Stimulated activated naive B cell treated with anti-CD40 and anti-IgM and Interleukin-4, amounts not matched to agents 10 μg/mL and 1 μg/mL and 100 μg/mL, for 72 hours (primary cell): Measurements from ENCODE around the gene LCMT1.
A peak's percentile ranks its signal among the peaks of the same experiment; 100 is the strongest.

Experiments
- ATAC-seq, 2 donors: fragments of 150-1000 bp; cut with Tn5 transposase; replicated peaks; 2 replicates each; pipeline ENCODE4 v1.10.0; 2021; ENCODE audit warnings: moderate library complexity in 1 of 2
- DNase-seq: peaks from one replicate; pipeline ENCODE4 v3.0.0; 2021
- H3K27ac Mint-ChIP-seq: one replicate; pipeline ENCODE4 v1.8.0; 2022; ENCODE audit warnings: mild to moderate bottlenecking, mixed read lengths
- H3K27me3 Mint-ChIP-seq, 2 donors: one replicate each; pipeline ENCODE4 v1.8.0; 2022; ENCODE audit warnings: mixed read lengths in 2 of 2
- H3K36me3 Mint-ChIP-seq, 2 donors: one replicate each; pipeline ENCODE4 v1.8.0; 2022; ENCODE audit warnings: mixed read lengths in 2 of 2, mild to moderate bottlenecking in 1 of 2
- H3K4me1 Mint-ChIP-seq, 2 donors: one replicate each; pipeline ENCODE4 v1.8.0; 2022; ENCODE audit warnings: mixed read lengths in 2 of 2, mild to moderate bottlenecking in 1 of 2
- H3K4me3 Mint-ChIP-seq, 2 donors: one replicate each; pipeline ENCODE4 v1.8.0; 2022; ENCODE audit warnings: mild to moderate bottlenecking in 2 of 2, mixed read lengths in 2 of 2, moderate library complexity in 1 of 2
- H3K9me3 Mint-ChIP-seq, 2 donors: one replicate each; pipeline ENCODE4 v1.8.0; 2022; ENCODE audit warnings: mixed read lengths in 2 of 2, mild to moderate bottlenecking in 1 of 2

LCMT1 gene

GRCh38 chr16:25083065-25083464, 28.5 kb upstream of the LCMT1 start:
- Mint-ChIP-seq H3K27ac (no peak overlapping the region), H3K4me3 (no peak overlapping the region), H3K27me3 (no peaks in the 10 kb centered on the region), H3K36me3 (no peaks in the 10 kb centered on the region), H3K9me3 (no peaks in the 10 kb centered on the region), H3K4me1 (peaks cover 2 to 4% of the 10 kb centered on the region in 2 donors)
- DNase-seq, result no peak
- no peak for ATAC-seq

- Mint-ChIP-seq H3K27ac (no peak overlapping the region), H3K36me3 (no peaks in the 10 kb centered on the region), H3K9me3 (no peaks in the 10 kb centered on the region), H3K4me1 (peaks cover 2 to 4% of the 10 kb centered on the region in 2 donors), H3K4me3 (no peak overlapping the region), H3K27me3 (no peaks in the 10 kb centered on the region)
- DNase-seq (no peak), ATAC-seq (no peak)
Measured at GRCh38 chr16:25083701-25084100, 27.8 kb upstream of the LCMT1 start.

GRCh38 chr16:25084797-25085196, 26.7 kb upstream of the LCMT1 start:
- Mint-ChIP-seq H3K27ac (no peak overlapping the region), H3K27me3 (no peaks in the 10 kb centered on the region)

GRCh38 chr16:25087761-25088160, 23.8 kb upstream of the LCMT1 start:
- H3K4me1 Mint-ChIP-seq, result peaks cover 8 to 16% of the 10 kb centered on the region in 2 donors
- no peak overlapping the region for H3K4me3 Mint-ChIP-seq
- ATAC-seq (no peak), DNase-seq (no peak)
- no peaks in the 10 kb centered on the region for H3K9me3 Mint-ChIP-seq
- no peaks in the 10 kb centered on the region for H3K36me3 Mint-ChIP-seq
- H3K27me3 Mint-ChIP-seq, result no peaks in the 10 kb centered on the region
- no peak overlapping the region for H3K27ac Mint-ChIP-seq

More at GRCh38 chr16:25084797-25085196, 26.7 kb upstream of the LCMT1 start:
- Mint-ChIP-seq H3K9me3 (no peaks in the 10 kb centered on the region), H3K4me3 (no peak overlapping the region), H3K4me1 (peaks cover under 1 to 1% of the 10 kb centered on the region in 2 donors), H3K36me3 (no peaks in the 10 kb centered on the region)
- no peak for ATAC-seq
- DNase-seq, result no peak

- no peaks in the 10 kb centered on the region for H3K27me3 Mint-ChIP-seq
- no peak overlapping the region for H3K4me3 Mint-ChIP-seq
- no peak overlapping the region for H3K27ac Mint-ChIP-seq
- H3K4me1 Mint-ChIP-seq, result peaks cover 22 to 32% of the 10 kb centered on the region in 2 donors
- H3K36me3 Mint-ChIP-seq, result no peaks in the 10 kb centered on the region
- H3K9me3 Mint-ChIP-seq, result no peaks in the 10 kb centered on the region
- ATAC-seq, result no peak
- DNase-seq, result no peak
Measured at GRCh38 chr16:25089351-25089750, 22.2 kb upstream of the LCMT1 start.

- Mint-ChIP-seq H3K27ac (no peak overlapping the region), H3K9me3 (no peaks in the 10 kb centered on the region), H3K36me3 (no peaks in the 10 kb centered on the region), H3K4me3 (no peak overlapping the region), H3K4me1 (peaks cover 29 to 44% of the 10 kb centered on the region in 2 donors), H3K27me3 (no peaks in the 10 kb centered on the region)
- no peak for DNase-seq
- ATAC-seq, result no peak
Measured at GRCh38 chr16:25092441-25092840, 19.1 kb upstream of the LCMT1 start.

- Mint-ChIP-seq H3K9me3 (no peaks in the 10 kb centered on the region), H3K36me3 (no peaks in the 10 kb centered on the region), H3K4me3 (peak overlapping the region; percentile 35 to 54), H3K4me1 (peaks cover 29 to 44% of the 10 kb centered on the region in 2 donors), H3K27ac (peak overlapping the region; percentile 70), H3K27me3 (no peaks in the 10 kb centered on the region)
- DNase-seq, result no peak
- ATAC-seq, result peak; percentile 77 to 81
Measured at GRCh38 chr16:25093208-25094061, 18.1 kb upstream of the LCMT1 start.

- ATAC-seq, result no peak
- no peak for DNase-seq
- Mint-ChIP-seq H3K36me3 (no peaks in the 10 kb centered on the region), H3K27me3 (no peaks in the 10 kb centered on the region), H3K4me1 (peaks cover 29 to 44% of the 10 kb centered on the region in 2 donors), H3K9me3 (no peaks in the 10 kb centered on the region), H3K4me3 (no peak overlapping the region), H3K27ac (no peak overlapping the region)
Measured at GRCh38 chr16:25094596-25094995, 16.9 kb upstream of the LCMT1 start.

- ATAC-seq (no peak), DNase-seq (no peak)
- no peaks in the 10 kb centered on the region for H3K36me3 Mint-ChIP-seq
- peaks cover 29 to 44% of the 10 kb centered on the region in 2 donors for H3K4me1 Mint-ChIP-seq
- H3K27me3 Mint-ChIP-seq, result no peaks in the 10 kb centered on the region
- H3K9me3 Mint-ChIP-seq, result no peaks in the 10 kb centered on the region
- no peak overlapping the region for H3K27ac Mint-ChIP-seq
- no peak overlapping the region for H3K4me3 Mint-ChIP-seq
Measured at GRCh38 chr16:25095636-25096035, 15.9 kb upstream of the LCMT1 start.

GRCh38 chr16:25097276-25097975, 14.1 kb upstream of the LCMT1 start:
- Mint-ChIP-seq H3K36me3 (no peaks in the 10 kb centered on the region), H3K4me1 (peaks cover 21 to 31% of the 10 kb centered on the region in 2 donors), H3K27me3 (no peaks in the 10 kb centered on the region), H3K4me3 (no peak overlapping the region), H3K27ac (no peak overlapping the region), H3K9me3 (no peaks in the 10 kb centered on the region)
- DNase-seq (no peak), ATAC-seq (no peak)

- Mint-ChIP-seq H3K4me3 (no peak overlapping the region), H3K9me3 (no peaks in the 10 kb centered on the region), H3K27ac (no peak overlapping the region), H3K27me3 (no peaks in the 10 kb centered on the region), H3K4me1 (peaks cover 0 to under 1% of the 10 kb centered on the region in 2 donors), H3K36me3 (no peaks in the 10 kb centered on the region)
- ATAC-seq, result no peak
- no peak for DNase-seq
Measured at GRCh38 chr16:25100511-25100910, 11.0 kb upstream of the LCMT1 start.

- H3K4me1 Mint-ChIP-seq, result peaks cover 12 to 23% of the 10 kb centered on the region in 2 donors
- ATAC-seq (peak; percentile 79 to 80), DNase-seq (peak; percentile 86)
- H3K9me3 Mint-ChIP-seq, result no peaks in the 10 kb centered on the region
- no peaks in the 10 kb centered on the region for H3K27me3 Mint-ChIP-seq
- H3K4me3 Mint-ChIP-seq, result peak overlapping the region; percentile 86 to 95
- peak overlapping the region; percentile 95 for H3K27ac Mint-ChIP-seq
- H3K36me3 Mint-ChIP-seq, result peaks cover 0 to 4% of the 10 kb centered on the region in 2 donors
Measured at GRCh38 chr16:25106567-25107465, 4.7 kb upstream of the LCMT1 start.

- ATAC-seq, result no peak
- peak overlapping the region; percentile 86 to 95 for H3K4me3 Mint-ChIP-seq
- no peak for DNase-seq
- peaks cover 0 to 4% of the 10 kb centered on the region in 2 donors for H3K36me3 Mint-ChIP-seq
- H3K27ac Mint-ChIP-seq, result peak overlapping the region; percentile 95
- H3K9me3 Mint-ChIP-seq, result no peaks in the 10 kb centered on the region
- H3K4me1 Mint-ChIP-seq, result peaks cover 16 to 29% of the 10 kb centered on the region in 2 donors
- no peaks in the 10 kb centered on the region for H3K27me3 Mint-ChIP-seq
Measured at GRCh38 chr16:25107466-25107792, 4.1 kb upstream of the LCMT1 start.

- Mint-ChIP-seq H3K9me3 (no peaks in the 10 kb centered on the region), H3K27me3 (no peaks in the 10 kb centered on the region), H3K4me1 (peaks cover 19 to 35% of the 10 kb centered on the region in 2 donors), H3K27ac (peak overlapping the region; percentile 95), H3K4me3 (peak overlapping the region; percentile 86 to 95), H3K36me3 (peaks cover 2 to 4% of the 10 kb centered on the region in 2 donors)
- ATAC-seq, result no peak
- no peak for DNase-seq
Measured at GRCh38 chr16:25108054-25108453, 3.5 kb upstream of the LCMT1 start.
